ENCODE data around the gene MYLK4. TPM values are rescaled to one million over a fixed set of nuclear protein-coding genes. Genes with fewer than 3 reads are reported as not detected.

The MYLK4 gene
- total RNA-seq, 4 donors from 2014 or later, result 2.4 to 46.7 (median 26.9) TPM

DNA sequence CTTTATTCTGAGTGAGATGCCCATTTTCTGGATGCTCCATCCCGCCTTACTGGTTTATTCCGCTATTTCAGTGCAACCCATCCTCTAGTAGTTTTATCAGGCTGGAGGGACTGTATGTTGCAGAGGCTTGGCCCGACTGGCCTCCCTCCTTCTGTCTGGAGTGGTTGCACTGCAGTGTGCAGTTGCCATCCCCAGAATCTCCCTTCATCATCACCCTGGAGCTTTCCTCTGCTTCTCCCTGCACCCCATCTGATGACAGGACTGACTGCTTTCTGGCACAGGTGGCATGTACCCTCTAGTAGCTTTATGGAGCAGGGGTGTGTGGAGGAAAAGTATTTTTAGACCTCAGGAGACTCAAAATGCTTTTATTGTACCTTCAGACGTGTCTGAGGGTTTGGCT, 35.5 kb upstream of the MYLK4 start:
- Histone ChIP-seq H3K27ac (no peak overlapping the region), H3K27me3 (no peaks in the 10 kb centered on the region), H3K4me3 (no peak overlapping the region), H3K9me3 (no peaks in the 10 kb centered on the region), H3K36me3 (no peaks in the 10 kb centered on the region), H3K4me1 (peaks cover 29 to 39% of the 10 kb centered on the region in 2 donors)
- in situ Hi-C loops (cut with MboI; ENCODE audit: low sequenced_read_pairs in 4 of 4), result loop anchor here in 2 of 4 donors (10.0 kb wide), 2 partner anchors 139 to 149 kb away; no protein-coding TSS in a partner anchor
- ATAC-seq (no peak), DNase-seq (no peak)
- no peak for TF ChIP-seq POLR2A (IDR thresholded peaks at IDR 0.05)
- TF ChIP-seq, protein P1, sequence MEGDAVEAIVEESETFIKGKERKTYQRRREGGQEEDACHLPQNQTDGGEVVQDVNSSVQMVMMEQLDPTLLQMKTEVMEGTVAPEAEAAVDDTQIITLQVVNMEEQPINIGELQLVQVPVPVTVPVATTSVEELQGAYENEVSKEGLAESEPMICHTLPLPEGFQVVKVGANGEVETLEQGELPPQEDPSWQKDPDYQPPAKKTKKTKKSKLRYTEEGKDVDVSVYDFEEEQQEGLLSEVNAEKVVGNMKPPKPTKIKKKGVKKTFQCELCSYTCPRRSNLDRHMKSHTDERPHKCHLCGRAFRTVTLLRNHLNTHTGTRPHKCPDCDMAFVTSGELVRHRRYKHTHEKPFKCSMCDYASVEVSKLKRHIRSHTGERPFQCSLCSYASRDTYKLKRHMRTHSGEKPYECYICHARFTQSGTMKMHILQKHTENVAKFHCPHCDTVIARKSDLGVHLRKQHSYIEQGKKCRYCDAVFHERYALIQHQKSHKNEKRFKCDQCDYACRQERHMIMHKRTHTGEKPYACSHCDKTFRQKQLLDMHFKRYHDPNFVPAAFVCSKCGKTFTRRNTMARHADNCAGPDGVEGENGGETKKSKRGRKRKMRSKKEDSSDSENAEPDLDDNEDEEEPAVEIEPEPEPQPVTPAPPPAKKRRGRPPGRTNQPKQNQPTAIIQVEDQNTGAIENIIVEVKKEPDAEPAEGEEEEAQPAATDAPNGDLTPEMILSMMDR (IDR thresholded peaks at IDR 0.05 in 4 of 5, conservative IDR thresholded peaks at IDR 0.05 in 1 of 5), result no peak
- intact Hi-C loops (cut with DNase I; ENCODE audit: low total_unique reads), result no loop called here

DNA sequence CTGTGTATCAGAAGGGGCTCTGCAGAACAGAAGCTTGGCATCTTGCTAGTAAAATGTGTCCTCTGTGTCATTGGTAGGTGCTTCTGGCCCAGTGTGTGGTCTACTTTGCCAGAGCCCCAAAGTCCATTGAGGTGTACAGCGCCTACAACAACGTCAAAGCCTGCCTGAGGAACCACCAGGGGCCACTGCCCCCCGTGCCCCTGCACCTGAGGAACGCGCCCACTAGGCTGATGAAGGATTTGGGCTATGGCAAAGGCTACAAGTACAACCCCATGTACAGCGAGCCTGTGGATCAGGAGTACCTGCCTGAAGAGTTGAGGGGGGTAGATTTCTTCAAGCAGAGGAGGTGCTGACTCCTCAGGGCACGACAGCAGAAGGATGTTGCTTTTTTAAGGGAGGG, 34.2 kb upstream of the MYLK4 start:
- in situ Hi-C loops (cut with MboI; ENCODE audit: low sequenced_read_pairs in 4 of 4) (loop anchor here in 2 of 4 donors (10.0 kb wide), 2 partner anchors 140 to 150 kb away; no protein-coding TSS in a partner anchor), intact Hi-C loops (cut with DNase I; ENCODE audit: low total_unique reads) (no loop called here)
- ATAC-seq, result no peak
- H3K27me3 ChIP-seq, result no peaks in the 10 kb centered on the region
- TF ChIP-seq POLR2A (IDR thresholded peaks at IDR 0.05), result no peak
- TF ChIP-seq, protein P1 (IDR thresholded peaks at IDR 0.05 in 4 of 5, conservative IDR thresholded peaks at IDR 0.05 in 1 of 5), result no peak
- H3K9me3 ChIP-seq, result no peaks in the 10 kb centered on the region
- H3K36me3 ChIP-seq, result peaks cover 0 to 8% of the 10 kb centered on the region in 2 donors
- no peak overlapping the region for H3K4me3 ChIP-seq
- no peak for DNase-seq
- H3K4me1 ChIP-seq, result peaks cover 18 to 25% of the 10 kb centered on the region in 2 donors
- H3K27ac ChIP-seq, result no peak overlapping the region

DNA sequence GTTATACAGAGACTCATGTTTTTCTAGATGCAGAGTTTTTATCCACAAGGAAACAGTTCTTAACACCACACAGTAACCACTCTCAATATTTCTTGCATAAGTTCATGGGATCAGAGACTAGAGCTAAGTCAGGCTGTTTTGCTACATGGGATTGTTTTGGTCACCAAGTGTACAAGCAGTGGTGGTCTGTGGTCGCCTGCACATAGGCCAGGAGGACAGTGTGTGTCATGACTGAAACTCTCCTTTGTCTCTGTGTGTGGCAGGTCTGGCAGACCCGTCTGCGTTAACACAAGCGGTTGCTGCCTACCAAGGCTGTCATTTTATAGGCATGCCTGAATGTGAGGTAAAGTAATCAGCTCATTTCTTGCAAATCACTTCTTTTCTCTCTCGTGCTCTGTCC, 33.3 kb upstream of the MYLK4 start:
- peaks cover 0 to 8% of the 10 kb centered on the region in 2 donors for H3K36me3 ChIP-seq
- ATAC-seq (no peak), DNase-seq (no peak)
- H3K27me3 ChIP-seq, result no peaks in the 10 kb centered on the region
- intact Hi-C loops (cut with DNase I; ENCODE audit: low total_unique reads), result no loop called here
- peaks cover 18 to 24% of the 10 kb centered on the region in 2 donors for H3K4me1 ChIP-seq
- in situ Hi-C loops (cut with MboI; ENCODE audit: low sequenced_read_pairs in 4 of 4), result loop anchor here in 2 of 4 donors (10.0 kb wide), 2 partner anchors 141 to 151 kb away; no protein-coding TSS in a partner anchor
- no peak for TF ChIP-seq POLR2A (IDR thresholded peaks at IDR 0.05)
- TF ChIP-seq, protein P1 (IDR thresholded peaks at IDR 0.05 in 4 of 5, conservative IDR thresholded peaks at IDR 0.05 in 1 of 5), result no peak
- no peak overlapping the region for H3K27ac ChIP-seq
- no peaks in the 10 kb centered on the region for H3K9me3 ChIP-seq
- no peak overlapping the region for H3K4me3 ChIP-seq

DNA sequence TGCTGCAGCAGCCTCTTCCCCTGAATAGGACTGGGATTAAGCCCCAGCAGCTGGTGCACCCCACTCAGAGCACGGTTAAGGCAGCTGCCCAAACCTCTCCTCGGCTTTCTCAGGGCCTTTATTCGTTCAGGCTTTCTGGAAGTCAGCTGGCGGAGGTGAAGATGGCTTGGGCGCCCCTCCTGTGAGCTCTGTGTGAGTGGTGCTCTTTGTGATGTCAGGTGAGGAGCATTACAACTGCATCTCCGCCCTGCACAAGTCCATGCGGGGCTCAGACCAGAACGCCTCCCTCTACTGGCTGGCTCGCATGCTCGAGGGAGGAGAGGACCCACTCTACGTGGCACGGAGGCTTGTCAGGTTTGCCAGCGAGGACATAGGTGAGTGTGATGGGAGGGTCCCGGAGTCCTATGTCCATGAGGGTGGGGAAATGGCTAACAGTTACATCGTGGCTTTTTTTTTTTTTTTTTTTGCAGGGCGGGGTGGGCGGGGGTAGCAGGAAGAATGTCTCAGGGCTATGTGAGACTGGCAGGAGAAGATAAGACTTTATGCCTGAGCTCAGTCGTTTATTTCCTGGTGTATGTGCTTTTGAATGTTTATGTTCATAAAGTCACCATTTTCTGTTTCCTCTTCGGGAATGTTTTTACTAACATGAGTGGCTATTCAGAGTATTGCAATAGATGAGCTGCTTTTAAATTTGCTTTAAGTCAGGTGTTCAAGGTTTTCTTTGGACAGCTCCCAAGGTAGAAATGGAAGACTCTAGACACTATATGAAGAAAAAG, 32.7 kb upstream of the MYLK4 start:
- in situ Hi-C loops (cut with MboI; ENCODE audit: low sequenced_read_pairs in 4 of 4) (loop anchor here in 2 of 4 donors (10.0 kb wide), 2 partner anchors 141 to 151 kb away; no protein-coding TSS in a partner anchor), intact Hi-C loops (cut with DNase I; ENCODE audit: low total_unique reads) (no loop called here)
- ATAC-seq, result no peak
- Histone ChIP-seq H3K27ac (no peak overlapping the region), H3K36me3 (peaks cover 0 to 8% of the 10 kb centered on the region in 2 donors), H3K27me3 (no peaks in the 10 kb centered on the region), H3K4me1 (peaks cover 18 to 24% of the 10 kb centered on the region in 2 donors), H3K4me3 (no peak overlapping the region), H3K9me3 (no peaks in the 10 kb centered on the region)
- no peak for TF ChIP-seq POLR2A (IDR thresholded peaks at IDR 0.05)
- TF ChIP-seq, protein P1 (IDR thresholded peaks at IDR 0.05 in 4 of 5, conservative IDR thresholded peaks at IDR 0.05 in 1 of 5), result no peak
- DNase-seq, result no peak

Measured in gastrocnemius medialis (tissue), 4 donors.